Activated effector memory CD4-positive, alpha-beta T cell treated with Interleukin-2 at 50 U/mL for 16 hours (primary cell): ENCODE data around the gene SETD5.

Experiments
- DNase-seq: peaks from one replicate; pipeline ENCODE4 v3.0.0-alpha.2; 2020

SETD5 gene

GRCh38 chr3:9397332-9397905, at the start of gene SETD5:
TSS of gene SETD5 (plus strand) at chr3:9397615. CDS start at chr3:9428939, 31,324 bp downstream.
- DNase-seq = peak; percentile 99

GRCh38 chr3:9347887-9348286, 49.5 kb upstream of the SETD5 start:
- DNase-seq = no peak

DNA sequence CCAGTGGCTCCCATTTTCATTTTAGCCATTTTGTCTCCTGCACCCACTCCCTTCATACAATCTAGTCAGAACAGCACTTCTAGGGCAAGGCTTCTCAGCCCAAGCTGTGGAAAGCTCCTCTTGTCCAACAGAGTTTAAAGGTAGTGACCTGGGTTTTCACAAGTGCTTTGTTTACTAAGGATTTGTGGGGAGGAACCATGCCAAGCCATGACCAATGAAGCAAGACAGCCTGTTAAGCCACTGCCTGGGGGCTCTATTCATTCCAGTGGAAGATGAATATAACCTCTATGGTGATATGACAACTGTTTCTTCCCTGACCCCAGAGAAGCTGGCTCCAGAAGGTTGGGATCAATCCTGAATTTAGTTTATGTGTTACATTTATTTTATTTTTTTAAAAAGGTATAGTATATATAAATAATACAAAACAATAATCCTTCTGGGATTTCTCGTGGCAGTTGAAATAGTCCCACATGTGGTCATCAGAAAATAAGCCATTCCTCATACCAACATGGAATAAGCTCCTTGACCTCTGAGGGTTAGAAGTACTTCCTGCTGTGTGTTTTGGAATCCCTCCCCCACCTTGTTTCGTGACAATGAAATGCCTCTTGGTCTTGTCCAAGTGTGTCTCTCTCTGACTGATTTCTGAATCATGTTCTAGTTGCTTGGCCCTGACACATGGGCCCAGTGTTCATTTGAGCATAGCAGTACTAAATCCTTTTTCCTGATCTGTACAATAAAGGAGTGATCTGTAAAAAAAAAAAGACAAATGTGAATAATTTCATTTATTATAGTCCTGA, 47.9 kb upstream of the SETD5 start:
- no peak for DNase-seq

DNA sequence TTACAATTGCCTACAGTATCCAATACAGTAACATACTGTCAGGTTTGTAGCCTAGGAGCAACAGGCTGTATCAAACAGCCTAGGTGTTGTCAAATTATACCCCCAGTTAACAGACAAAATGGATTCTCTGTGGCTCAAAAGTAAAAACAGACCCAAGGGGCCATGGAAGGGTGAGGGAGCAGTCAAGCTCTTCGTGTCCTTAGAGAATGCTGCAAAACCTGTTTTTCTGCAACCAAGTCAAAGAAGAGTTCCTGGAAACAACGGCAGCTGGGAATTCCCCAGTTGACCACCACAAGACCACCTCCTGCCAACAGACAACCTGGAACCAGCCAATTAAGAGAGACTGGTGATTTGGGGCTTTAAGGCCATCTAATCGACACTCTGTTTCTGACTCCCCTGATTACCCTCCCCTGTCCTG, 45.7 kb upstream of the SETD5 start:
- no peak for DNase-seq

- DNase-seq = peak; percentile 34
Measured at GRCh38 chr3:9352917-9353752, 44.3 kb upstream of the SETD5 start.

DNA sequence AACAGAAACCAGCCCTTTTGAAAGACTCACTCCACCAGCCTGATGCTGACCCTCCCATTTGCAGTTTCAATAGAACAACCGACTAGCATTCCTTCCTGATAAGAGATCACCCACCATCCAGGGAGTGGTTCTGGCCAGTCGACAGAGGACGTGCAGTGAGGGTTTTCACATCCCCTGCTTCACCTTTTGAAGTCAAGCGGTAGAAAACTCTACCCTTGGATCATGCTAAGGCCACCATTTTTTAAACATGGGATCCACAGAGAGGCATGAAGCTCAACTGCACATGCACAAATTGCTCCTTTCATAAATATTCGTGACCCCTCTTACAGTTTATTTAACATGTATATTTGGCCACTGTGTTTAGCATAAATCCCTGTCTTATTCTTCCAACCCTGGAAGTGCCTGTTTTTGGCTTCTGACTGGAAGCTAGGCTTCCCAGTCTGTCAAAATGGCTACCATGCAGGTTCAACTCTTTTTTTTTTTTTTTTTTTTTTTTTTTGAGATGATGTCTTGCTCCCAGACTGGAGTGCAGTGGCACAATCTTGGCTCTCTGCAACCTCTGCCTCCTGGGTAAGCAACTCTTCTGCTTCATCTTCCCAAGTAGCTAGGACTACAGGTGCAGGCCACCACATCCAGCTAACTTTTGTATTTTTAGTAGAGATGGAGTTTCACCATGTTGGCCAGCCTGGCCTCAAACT, 35.6 kb upstream of the SETD5 start:
- DNase-seq = no peak

- DNase-seq = peak; percentile 86
Measured at GRCh38 chr3:9362731-9363530, 34.5 kb upstream of the SETD5 start, which contains the start of gene THUMPD3. TSS of gene THUMPD3 (plus strand) at chr3:9363054. CDS start at chr3:9365069, 2,015 bp downstream.

DNA sequence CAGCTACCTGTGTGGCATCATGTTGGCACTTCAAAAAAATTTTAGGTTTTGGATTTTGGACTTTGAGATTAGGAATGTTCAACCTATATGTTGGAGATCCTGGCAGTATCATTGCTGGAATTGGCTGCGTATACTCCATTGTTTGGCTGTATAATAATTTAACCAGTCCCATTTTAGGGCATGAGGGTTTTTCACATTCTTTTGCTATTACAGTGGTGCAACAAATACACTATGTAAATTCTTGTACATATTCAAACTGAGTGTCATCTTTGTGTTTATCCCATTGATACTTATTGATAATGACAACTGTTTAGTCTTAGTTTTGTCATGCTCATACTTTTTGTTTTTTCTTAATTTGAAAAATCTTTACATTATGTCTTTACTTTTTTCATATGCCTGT, 27.9 kb upstream of the SETD5 start:
- no peak for DNase-seq

- no peak for DNase-seq
Measured at GRCh38 chr3:9373465-9373864, 23.9 kb upstream of the SETD5 start.

- no peak for DNase-seq
Measured at GRCh38 chr3:9377981-9378380, 19.4 kb upstream of the SETD5 start.

GRCh38 chr3:9379327-9379726, 18.1 kb upstream of the SETD5 start:
- DNase-seq = no peak

DNA sequence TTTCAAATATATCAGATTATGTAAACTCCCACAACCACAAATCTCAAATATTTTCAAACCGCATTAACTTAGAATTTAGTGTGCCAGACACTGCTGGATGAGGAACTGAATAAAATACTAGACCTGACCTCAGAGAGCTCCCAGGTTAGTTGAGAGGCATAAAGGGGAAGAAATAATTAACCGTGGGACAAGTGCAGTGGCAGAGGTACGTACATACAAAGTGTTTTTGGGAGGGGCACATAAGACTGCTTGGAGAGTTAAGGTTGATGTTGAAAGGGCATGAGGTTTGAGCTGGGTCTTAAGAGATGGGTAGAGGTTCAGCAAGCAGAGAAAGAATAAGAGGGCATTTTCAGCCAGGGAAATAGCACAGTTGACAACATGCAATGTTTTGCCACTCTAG, 17.4 kb upstream of the SETD5 start:
- DNase-seq = no peak

DNA sequence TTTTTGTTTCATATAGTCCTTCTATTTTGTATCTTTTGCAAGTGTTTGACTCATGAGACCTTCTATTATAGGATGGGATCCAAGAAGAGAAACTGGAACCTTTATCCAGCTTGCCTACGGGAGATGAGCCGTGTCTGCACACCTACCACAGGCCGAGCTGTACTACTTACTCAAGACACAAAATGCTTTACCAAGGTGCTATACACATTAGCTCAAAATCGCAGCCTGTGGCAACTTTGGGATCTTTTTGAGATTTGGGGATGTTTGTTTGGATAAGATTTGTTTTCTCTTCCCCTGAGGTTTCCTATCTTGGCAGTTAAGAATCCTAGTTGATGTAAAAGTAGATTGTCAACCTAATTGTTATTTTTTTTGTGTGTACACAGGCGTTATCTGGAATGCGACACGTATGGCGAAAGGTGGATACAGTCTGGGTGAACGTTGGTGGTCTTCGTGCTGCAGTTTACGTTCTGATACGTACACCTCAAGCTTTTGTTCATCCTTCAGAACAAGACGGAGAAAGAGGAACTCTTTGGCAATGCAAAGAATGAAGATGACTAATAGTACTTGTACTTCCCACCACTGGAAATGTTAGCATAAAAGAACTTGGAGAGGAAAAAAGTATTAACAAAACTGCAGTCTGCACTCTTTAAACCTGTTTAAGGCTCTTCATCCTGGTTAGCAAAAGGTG, 13.1 kb upstream of the SETD5 start:
- no peak for DNase-seq

DNA sequence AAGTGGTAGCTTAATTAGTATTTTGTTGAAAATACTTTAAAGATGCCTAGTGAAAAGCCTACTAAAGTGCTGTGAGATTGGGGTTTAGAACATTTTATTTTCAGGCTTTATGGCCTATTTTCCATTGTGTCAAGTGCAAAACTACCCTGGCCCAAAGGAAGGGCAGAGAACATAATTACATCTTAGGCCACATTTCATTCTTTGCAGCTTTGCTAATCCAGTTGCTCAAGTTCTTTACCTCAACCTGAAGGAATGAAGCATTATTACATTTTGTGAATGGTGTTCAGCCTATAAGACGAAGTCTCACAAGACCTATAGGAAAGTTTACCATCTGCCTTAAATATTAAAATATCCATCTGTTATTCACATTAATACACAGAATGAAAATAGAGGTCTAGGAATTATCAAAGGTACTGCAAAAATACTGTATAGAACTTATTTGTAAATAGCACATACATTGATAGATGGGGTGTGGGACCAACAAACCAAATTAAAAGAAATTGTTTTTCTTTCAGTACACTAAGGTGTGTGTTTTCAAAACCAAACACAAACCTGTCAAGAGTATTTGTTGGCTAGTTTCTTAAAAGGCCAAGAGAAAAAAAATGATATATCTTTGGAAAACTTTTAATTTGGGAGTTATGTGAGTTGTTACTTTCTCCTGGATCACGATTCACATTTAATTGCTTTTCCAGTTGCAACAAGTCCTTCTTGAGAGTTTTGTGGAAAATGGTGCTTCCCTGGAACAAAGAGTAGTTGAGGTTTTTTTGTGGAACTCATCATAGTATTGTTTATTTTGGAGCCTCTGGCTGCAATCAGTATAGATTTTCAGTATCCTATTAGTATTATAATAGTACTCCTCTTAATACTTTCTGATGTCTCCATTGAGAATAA, 12.0 kb upstream of the SETD5 start:
- DNase-seq = no peak

DNA sequence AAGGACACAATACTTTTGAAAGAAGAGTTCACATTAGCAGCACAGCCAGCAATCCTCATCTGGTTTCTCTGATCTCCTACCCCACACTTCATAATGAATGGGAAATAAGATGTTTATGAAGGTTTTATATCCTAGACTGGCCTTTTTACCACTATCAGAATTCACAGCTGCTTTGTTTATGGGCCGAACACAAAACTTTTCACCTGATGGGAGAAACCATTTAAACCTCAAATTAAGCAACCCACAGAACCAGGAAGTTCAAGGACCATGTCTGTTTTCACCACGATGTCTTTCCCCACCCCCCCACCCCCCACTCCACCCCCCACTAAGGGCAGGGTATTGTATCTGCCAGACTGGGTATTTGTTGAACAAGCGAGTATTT, 11.3 kb upstream of the SETD5 start:
- no peak for DNase-seq

GRCh38 chr3:9386501-9387321, 10.7 kb upstream of the SETD5 start:
- no peak for DNase-seq

- no peak for DNase-seq
Measured at GRCh38 chr3:9387322-9387655, 10.1 kb upstream of the SETD5 start.

GRCh38 chr3:9388142-9388541, 9.3 kb upstream of the SETD5 start:
- DNase-seq = no peak

DNA sequence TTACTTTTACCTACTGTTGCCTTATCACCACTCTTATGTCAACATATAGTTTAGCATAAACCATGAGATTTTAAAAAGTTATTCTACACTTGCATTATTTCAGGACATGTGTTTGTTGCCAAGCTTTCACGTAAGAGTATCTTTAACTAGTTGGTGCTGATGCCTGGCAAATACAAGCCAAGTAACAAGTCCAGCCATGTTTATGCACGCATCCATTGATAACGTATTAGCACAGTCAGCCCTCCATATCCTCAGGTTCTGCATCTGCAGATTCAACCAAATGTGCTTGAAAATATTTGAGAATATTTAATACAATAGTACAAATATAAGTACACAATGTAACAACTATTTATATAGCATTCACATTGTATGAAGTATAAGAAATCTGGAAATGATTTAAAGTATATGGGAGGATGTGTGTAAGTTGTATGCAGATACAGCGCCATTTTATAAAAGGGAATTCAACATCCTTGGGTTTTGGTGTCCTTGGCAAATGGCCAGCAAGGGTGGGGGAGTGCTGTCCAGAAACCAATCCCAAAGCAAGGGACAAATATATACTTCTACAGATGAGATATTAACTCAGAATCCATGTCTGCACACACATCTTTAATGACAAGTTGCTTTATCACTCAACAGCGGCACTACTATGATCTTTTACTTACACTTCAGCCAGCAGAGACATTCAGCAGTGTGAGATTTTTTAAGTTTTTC, 8.7 kb upstream of the SETD5 start:
- no peak for DNase-seq
